NCI-H1105 treated with DMSO at 0.1 percent for 48 hours (cell line): ENCODE results near the gene CBLL1.

Source experiments
- DNase-seq: peaks from one replicate; lab custom pipeline; 2025; lab: John Stamatoyannopoulos, UW

CBLL1 gene

GRCh38 chr7:107743567-107744344 is at the start of gene CBLL1:
TSS of gene CBLL1 (plus strand) at chr7:107744142. CDS start at chr7:107744164, 22 bp downstream.
- DNase-seq, result peak; percentile 95

GRCh38 chr7:107694386-107694785 is 49.6 kb upstream of the CBLL1 start:
- DNase-seq, result peak; percentile 69

DNA sequence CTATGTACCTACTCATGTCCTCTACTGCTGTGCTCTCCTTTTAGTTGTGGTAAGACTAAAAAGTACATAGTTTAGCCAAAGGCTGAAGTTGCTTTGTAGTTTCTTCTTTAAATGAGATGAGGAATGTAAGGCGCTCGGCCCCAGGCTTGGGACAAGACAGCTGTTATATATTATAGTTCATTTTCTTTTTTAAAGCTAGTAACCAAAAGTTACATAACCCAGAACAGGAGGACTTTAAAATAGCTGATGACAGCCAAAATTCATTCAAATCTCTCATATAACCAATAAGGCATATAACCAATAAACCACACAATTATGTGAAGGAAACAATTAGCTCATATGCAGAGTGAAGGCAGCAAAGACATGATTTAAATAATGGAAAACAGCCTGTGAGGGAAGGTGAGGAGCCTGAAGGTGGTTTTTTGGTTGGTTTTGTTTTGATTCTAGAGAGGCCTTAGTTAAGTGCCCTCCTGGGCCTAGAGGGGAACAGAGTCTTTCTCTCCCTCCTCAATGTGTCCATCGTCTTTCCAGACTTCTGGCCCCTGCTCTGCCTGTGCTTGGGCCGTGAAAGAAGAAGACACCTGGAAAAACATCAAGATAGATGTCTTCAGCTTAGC is 47.5 kb upstream of the CBLL1 start:
- no peak for DNase-seq

DNA sequence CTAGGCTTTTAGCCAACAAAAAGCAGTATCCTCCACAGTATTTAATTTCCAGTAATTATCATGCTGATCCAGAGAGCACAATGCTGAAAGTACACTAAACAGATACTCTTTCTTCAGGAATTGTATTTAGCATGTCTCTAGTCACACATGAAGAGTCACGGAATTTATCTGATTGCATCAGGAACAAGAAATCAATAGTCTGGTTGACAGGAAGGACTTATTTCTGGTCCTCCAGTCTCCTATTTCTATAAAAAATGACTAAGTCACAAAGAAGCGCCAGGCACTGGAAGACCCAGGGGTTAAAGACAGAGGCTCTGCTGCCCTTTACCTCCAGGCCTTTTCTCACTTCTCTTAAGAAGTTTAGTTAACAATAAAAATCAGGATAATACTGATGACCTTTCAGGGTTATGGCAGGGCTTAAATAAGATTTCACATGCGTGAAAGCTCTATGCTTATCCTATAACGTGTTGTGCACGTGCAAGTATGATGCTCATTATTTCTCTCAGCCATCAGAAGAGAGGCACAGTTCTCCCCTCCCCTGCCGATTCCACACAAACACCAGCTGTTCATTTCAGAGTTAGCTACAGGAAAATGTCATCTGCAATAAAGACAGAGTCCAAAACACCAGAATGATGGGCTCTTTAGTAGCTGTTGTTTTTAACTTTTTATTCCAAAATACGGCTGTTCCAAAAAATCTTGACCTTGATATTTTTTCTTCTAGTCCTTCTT is 46.5 kb upstream of the CBLL1 start:
- no peak for DNase-seq

- DNase-seq, result no peak
These were observed 43.4 kb upstream of the CBLL1 start for GRCh38 chr7:107700570-107700969.

DNA sequence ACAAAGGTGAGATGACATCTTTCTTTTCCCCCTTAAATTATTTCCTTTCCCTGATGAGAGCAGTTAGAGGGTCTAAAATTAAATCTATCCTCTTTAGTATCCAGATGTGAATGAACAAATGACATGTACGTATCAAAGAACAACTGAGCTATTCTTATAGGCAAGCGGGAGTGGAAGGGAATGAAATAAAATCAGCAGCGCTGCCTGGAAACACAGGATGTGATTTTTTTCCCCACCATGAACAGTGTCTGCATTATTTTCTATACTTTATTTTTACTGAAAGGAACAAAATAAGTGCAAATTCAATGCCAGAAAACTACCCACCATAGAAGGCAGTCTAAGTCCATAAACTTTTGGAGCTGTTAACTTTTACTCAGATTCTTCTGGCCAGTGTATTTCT is 42.8 kb upstream of the CBLL1 start:
- no peak for DNase-seq

DNA sequence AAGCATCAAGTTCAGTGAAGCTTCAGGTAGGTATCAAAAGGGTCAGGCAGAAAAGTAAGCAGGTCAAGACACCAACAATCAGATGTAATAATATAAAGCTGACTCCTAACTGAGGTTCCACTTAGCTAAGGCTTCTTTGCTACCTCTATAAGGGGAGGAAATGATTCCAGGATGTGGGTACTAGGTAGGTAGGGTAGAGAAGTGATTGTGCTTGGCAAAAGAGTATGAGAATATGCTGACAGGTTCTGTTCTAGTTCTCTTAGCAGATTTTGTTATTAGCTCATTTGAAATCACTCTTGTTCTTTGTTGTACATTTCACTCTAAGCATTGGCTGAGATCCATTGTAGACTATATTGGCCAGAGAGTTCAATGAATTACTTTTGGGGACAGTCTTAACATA is 40.7 kb upstream of the CBLL1 start:
- no peak for DNase-seq

DNA sequence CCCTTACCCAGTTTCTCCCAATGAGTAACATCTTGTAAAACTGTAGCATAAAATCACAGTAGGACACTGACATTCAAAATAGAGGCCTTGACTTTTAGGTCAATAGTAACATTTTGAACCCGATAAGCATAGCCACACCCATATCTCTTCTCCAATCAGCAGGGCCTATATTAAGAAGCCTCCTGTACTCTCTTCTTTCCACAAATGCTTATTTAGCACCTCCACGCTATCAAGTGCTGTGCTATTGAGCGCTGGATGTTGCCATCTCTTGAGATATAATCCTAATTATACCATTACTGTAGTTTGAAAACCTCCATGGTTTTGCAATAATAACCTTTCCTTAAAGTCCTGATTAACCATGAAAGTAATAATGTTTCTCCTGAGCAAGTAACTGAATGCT is 40.1 kb upstream of the CBLL1 start:
- DNase-seq, result no peak

GRCh38 chr7:107708956-107709355 is 35.0 kb upstream of the CBLL1 start:
- DNase-seq, result no peak

GRCh38 chr7:107711301-107711700 is 32.6 kb upstream of the CBLL1 start:
- no peak for DNase-seq

GRCh38 chr7:107712025-107712424 is 31.9 kb upstream of the CBLL1 start:
- DNase-seq, result peak; percentile 80

GRCh38 chr7:107712896-107713295 is 31.0 kb upstream of the CBLL1 start:
- no peak for DNase-seq

DNA sequence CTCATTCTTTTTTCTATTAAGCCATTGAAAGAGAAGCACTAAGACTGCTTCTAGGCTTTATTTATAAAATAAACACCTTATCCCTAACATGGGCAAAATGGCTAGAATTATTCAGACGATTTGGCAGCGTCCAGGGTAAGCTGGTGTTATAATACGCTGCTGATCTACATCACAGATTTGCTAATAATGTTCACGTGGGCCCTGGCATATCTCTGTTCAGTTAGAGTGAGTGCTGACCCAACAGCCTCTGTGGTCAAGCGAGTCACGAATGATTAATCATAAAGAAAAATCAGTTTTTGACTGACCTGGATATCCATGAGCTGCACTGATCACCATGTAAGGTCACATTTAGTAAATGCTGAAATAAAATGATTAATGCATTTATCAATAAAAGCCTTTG is 28.4 kb upstream of the CBLL1 start:
- no peak for DNase-seq

DNA sequence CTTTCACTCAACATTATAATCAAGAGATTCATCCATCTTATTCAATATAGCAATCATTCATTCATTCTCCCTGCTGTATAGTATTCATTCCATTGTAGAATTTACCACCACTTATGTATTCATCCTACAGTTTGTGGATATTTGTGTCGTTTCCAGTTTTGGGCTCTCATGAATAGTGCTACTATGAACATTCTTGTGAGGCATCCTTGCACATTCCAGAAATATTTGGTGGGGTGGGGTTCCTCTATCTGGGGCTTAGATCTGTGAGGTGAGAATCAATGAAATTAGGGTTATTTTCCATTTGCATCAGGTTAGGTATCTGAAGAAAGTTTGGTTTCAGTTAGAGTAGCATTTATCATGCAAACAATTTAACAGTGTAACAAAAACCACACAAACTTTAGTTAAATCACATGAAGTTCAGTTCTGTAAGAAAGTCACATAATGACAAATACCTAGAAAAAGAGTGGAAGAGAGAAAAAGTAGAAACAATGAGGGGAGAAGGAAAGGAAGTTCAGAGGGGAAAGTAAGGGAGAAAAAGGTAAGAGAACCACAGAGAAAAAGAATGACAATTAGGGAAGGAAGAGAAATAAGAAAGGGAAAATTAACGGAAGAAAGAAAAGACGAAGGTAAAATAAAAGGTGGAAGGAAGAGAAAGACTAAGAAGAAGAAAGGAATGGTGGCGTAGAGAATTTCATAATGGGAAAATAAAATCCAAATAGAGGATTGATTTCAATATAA is 25.3 kb upstream of the CBLL1 start:
- no peak for DNase-seq

DNA sequence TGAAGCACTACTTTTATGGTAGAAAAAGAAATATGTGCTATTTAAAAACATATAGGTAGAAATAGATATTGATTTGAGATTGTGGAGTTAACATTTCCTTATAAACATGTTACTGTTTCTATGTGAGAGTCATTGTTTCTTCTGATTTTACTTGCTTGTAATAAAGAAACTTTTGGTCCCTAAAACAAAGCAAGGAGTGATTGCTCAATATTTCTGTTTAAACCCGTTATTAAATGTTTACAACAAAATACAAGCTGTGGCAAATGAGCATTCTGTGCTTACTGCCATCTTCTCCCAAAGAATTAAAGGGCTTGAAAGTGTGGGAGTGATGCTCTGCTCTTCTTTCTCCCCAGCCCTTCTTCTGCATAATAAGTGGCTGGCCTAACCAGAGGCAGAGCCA is 22.7 kb upstream of the CBLL1 start:
- no peak for DNase-seq

GRCh38 chr7:107723255-107723654 is 20.7 kb upstream of the CBLL1 start:
- DNase-seq, result no peak

- peak; percentile 55 for DNase-seq
These were observed 18.7 kb upstream of the CBLL1 start for GRCh38 chr7:107725138-107725740.

DNA sequence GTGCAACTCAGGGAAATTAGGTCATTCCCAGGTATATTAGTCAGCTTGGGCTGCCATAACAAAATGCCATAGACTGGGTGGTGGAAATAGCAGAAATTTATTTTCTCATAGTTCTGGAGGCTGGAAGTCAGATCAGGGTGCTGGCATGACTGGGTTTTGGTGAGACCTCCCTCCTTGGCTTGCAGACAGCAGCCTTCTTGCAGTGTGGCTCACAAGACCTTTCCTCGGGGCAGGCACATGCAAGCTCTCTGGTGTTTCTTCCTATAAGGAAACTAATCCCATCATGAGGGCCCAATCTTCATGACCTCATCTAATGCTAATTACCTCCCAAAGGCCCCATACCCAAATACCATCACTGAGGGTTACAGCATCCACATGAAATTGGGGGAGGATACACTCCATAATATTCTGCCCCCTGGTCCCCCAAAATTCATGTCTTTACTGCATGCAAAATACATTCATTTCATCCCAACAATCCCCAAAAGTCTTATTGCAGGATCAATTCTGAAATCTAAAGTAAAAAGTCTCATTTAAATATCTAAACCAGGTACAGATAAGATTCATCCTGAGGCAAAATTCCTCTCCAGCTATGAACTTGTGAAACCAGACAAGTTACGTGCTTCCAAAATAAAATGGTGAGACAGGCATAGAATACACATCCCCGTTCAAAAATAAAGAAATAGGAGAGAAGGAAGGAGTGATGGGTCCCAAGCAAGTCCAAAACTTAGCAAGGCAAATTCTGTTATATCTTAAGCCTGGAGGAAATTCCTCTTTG is 17.4 kb upstream of the CBLL1 start:
- no peak for DNase-seq

GRCh38 chr7:107728276-107728675 is 15.7 kb upstream of the CBLL1 start:
- no peak for DNase-seq

DNA sequence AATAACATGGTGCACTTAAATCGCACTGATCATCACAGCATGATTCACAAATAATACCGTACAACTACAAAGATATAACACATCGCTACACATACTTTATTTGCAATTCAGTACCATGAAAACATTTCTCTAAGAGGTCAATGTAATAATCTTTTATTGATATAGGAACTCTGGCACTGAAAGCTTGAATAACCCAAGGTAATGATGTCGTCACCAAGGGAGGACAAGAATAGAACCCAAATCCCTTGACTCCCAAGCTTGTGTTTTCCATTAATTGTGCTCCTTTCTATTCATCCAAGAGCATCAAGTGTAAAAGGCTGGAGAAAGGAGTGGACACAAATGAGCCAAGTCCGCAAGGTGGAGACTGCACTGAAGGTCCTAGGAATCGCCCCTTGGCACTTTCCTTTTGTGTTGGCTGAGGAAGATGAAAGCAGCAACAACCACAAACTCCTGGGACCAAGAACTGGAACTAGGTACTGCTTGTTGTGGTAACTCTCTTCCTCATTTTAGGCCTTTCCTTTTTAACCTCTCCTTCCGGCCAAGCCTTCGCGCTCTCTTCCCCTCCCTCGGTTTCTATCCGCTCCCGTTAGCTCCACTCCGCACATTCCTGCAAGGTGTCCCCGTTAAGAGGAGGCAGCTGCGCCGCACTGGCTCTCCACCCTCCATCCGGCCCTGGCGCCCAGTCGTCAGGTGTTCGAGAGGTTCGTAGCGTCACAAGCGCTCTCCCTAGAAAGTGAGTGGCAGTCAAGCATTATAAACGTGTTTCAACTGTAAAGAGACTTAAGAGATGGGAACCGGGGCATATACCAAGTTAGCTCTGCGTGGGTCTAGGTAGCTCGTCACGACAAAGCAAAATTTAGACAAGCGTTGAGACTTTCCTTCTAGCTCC is 1.0 kb upstream of the CBLL1 start:
- DNase-seq, result peak; percentile 90
